NCI-H748 (cell line): ENCODE measurements around the gene FBXL13.
"Not testable (repeated sequence)": the region's sequence is repeated elsewhere in the genome, so short reads cannot be mapped to it uniquely, and the experiment has no call there.

Source experiments
- DNase-seq: peaks from one replicate; lab custom pipeline; 2025; ENCODE audit not compliant: unreplicated experiment; lab: John Stamatoyannopoulos, UW

The FBXL13 gene

GRCh38 chr7:102829075-102829474, 245.5 kb downstream of the FBXL13 start:
- no peak for DNase-seq

- no peak for DNase-seq
Measured at GRCh38 chr7:102828286-102828685, 246.3 kb downstream of the FBXL13 start.

- DNase-seq: no peak
Measured at GRCh38 chr7:102823390-102824119, 251.0 kb downstream of the FBXL13 start.

GRCh38 chr7:102821994-102822747, 252.4 kb downstream of the FBXL13 start:
- no peak for DNase-seq

GRCh38 chr7:102819151-102819550, 255.4 kb downstream of the FBXL13 start:
- DNase-seq: no peak

- no peak for DNase-seq
Measured at GRCh38 chr7:102817616-102818573, 256.7 kb downstream of the FBXL13 start.

GRCh38 chr7:102814025-102814471, 260.5 kb downstream of the FBXL13 start:
- no peak for DNase-seq

- DNase-seq: no peak
Measured at GRCh38 chr7:102813191-102814024, 261.2 kb downstream of the FBXL13 start.

- DNase-seq: no peak
Measured at GRCh38 chr7:102811942-102812678, 262.5 kb downstream of the FBXL13 start.

GRCh38 chr7:102810916-102811315, 263.7 kb downstream of the FBXL13 start:
- no peak for DNase-seq

- no peak for DNase-seq
Measured at GRCh38 chr7:102806613-102807012, 268.0 kb downstream of the FBXL13 start.

- DNase-seq: not testable (repeated sequence)
Measured at GRCh38 chr7:102795987-102796595, 278.5 kb downstream of the FBXL13 start.

- DNase-seq: not testable (repeated sequence)
Measured at GRCh38 chr7:102794567-102794966, 280.0 kb downstream of the FBXL13 start.

GRCh38 chr7:102791831-102792230, 282.8 kb downstream of the FBXL13 start:
- DNase-seq: not testable (repeated sequence)

GRCh38 chr7:102791367-102791766, 283.2 kb downstream of the FBXL13 start:
- not testable (repeated sequence) for DNase-seq

GRCh38 chr7:102790364-102791100, 284.1 kb downstream of the FBXL13 start:
- not testable (repeated sequence) for DNase-seq

- not testable (repeated sequence) for DNase-seq
Measured at GRCh38 chr7:102788770-102789169, 285.8 kb downstream of the FBXL13 start.

GRCh38 chr7:102780926-102781325, 293.7 kb downstream of the FBXL13 start:
- DNase-seq: not testable (repeated sequence)
